OCI-LY3 (cell line): ENCODE data around the gene ZFP1.

ENCODE experiments used
- H2AFZ ChIP-seq: fragments of 200-600, 300-600 bp; shearing (Covaris generic); 2 replicates; pipeline ENCODE4 v1.6.0; 2014; ENCODE audit warnings: antibody characterized with exemption, low read depth, low read length
- H3K27ac ChIP-seq: fragments of 200-600, 300-600 bp; sonication (generic); 2 replicates; pipeline ENCODE4 v1.5.1; 2014; ENCODE audit warnings: mild to moderate bottlenecking, low read length, moderate library complexity, mixed read lengths
- H3K27me3 ChIP-seq: fragments of 200-600, 300-600 bp; sonication (generic); 2 replicates; pipeline ENCODE4 v1.6.1; 2014; ENCODE audit warnings: low read depth, low read length, mixed read lengths
- H3K36me3 ChIP-seq: fragments of 200-600, 300-600 bp; sonication (generic); replicated peaks from 2 replicates; pipeline ENCODE3; 2014; ENCODE audit warnings: low read depth, low read length, mixed read lengths
- H3K4me1 ChIP-seq: fragments of 300-600, 200-600 bp; sonication (generic); 2 replicates; pipeline ENCODE4 v1.6.1; 2014; ENCODE audit warnings: low read length, mixed read lengths
- H3K4me2 ChIP-seq: fragments of 200-600, 300-600 bp; sonication (generic); 2 replicates; pipeline ENCODE4 v1.6.1; 2014; ENCODE audit warnings: low read length, mixed read lengths
- H3K4me3 ChIP-seq: fragments of 300-600, 200-600 bp; sonication (generic); 2 replicates; pipeline ENCODE4 v1.5.1; 2014; ENCODE audit warnings: antibody characterized with exemption, mild to moderate bottlenecking, low read length, moderate library complexity
- H3K79me2 ChIP-seq: fragments of 300-600, 200-600 bp; shearing (Covaris generic); 2 replicates; pipeline ENCODE4 v1.6.1; 2014; ENCODE audit warnings: mild to moderate bottlenecking, low read length, mixed read lengths
- H3K9ac ChIP-seq: fragments of 300-600, 200-600 bp; shearing (Covaris generic); 2 replicates; pipeline ENCODE4 v1.6.0; 2014; ENCODE audit warnings: mild to moderate bottlenecking, low read length, moderate library complexity
- H3K9me3 ChIP-seq: fragments of 200-600, 300-600 bp; shearing (Covaris generic); 2 replicates; pipeline ENCODE4 v1.6.1; 2014; ENCODE audit warnings: low read length, mixed read lengths; ENCODE audit not compliant: insufficient read depth
- H4K20me1 ChIP-seq: fragments of 200-600, 300-600 bp; sonication (generic); 2 replicates; pipeline ENCODE4 v1.6.1; 2016; ENCODE audit warnings: low read length, mixed read lengths; ENCODE audit not compliant: insufficient read depth
- EZH2phosphoT487 ChIP-seq: fragments of 200-600 bp; shearing (Covaris generic); IDR thresholded peaks from 2 replicates; pipeline ENCODE4 v1.6.1; 2018; ENCODE audit warnings: antibody characterized with exemption, mixed run types, low read depth
- TF ChIP-seq, protein P1 (sequence below): fragments of 200-600, 300-600 bp; sonication (generic); IDR thresholded peaks from 2 replicates; pipeline ENCODE4 v1.5.1; 2014; ENCODE audit warnings: antibody characterized with exemption, low read length, low read depth

Gene ZFP1

DNA sequence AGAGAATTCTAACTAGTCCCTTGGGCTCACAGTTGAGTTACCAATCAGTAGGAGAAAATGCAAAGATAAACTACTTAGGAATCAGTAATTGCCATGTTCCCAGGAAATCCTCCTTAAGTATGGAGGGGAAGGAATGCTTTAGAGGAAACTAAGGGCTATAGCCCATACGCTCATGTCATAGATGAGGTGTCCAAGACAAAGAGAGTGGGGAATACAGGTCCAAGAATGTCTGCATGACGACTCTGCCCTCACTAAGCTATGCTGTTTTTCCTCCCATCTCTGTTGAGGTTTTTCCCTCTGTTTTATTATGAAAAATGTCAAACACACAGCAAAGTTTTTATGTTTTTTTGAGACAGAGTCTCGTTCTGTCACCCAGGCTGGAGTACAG lies 47.7 kb upstream of the ZFP1 start:
- H3K36me3 ChIP-seq = no peaks in the 10 kb centered on the region
- H3K79me2 ChIP-seq = no peaks in the 10 kb centered on the region
- H4K20me1 ChIP-seq = no peaks in the 10 kb centered on the region; the same call in 1 of the 2 replicates
- no peak overlapping the region for H3K4me3 ChIP-seq
- H2AFZ ChIP-seq = no peak overlapping the region
- H3K9ac ChIP-seq = no peak overlapping the region
- H3K4me2 ChIP-seq = no peak overlapping the region
- no peaks in the 10 kb centered on the region for H3K27me3 ChIP-seq
- H3K4me1 ChIP-seq = peaks cover 8% of the 10 kb centered on the region; the same call in 1 of the 2 replicates
- no peak for TF ChIP-seq EZH2phosphoT487
- TF ChIP-seq, protein P1, sequence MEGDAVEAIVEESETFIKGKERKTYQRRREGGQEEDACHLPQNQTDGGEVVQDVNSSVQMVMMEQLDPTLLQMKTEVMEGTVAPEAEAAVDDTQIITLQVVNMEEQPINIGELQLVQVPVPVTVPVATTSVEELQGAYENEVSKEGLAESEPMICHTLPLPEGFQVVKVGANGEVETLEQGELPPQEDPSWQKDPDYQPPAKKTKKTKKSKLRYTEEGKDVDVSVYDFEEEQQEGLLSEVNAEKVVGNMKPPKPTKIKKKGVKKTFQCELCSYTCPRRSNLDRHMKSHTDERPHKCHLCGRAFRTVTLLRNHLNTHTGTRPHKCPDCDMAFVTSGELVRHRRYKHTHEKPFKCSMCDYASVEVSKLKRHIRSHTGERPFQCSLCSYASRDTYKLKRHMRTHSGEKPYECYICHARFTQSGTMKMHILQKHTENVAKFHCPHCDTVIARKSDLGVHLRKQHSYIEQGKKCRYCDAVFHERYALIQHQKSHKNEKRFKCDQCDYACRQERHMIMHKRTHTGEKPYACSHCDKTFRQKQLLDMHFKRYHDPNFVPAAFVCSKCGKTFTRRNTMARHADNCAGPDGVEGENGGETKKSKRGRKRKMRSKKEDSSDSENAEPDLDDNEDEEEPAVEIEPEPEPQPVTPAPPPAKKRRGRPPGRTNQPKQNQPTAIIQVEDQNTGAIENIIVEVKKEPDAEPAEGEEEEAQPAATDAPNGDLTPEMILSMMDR = no peak
- no peaks in the 10 kb centered on the region for H3K9me3 ChIP-seq
- no peak overlapping the region for H3K27ac ChIP-seq

DNA sequence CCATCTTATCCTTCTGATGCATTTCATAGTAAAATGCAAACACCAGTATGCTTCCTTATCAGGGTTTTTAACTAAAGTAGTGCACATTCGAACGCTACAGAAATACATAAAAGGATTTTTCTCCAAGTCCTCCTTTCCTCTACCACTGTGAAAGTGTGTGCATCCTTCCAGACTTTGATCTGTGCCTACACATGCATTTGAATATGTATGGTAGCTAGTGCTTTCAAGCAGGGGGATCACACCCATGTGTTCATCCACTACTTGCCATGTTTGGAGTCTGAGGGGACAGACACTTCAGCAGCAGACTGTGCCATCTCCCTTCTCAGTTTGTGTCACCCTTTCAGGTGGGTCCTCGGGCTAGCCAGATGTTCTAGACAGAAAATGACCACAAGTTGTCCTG lies 46.7 kb upstream of the ZFP1 start:
- Histone ChIP-seq H3K4me1 (peaks cover 9% of the 10 kb centered on the region; the same call in 1 of the 2 replicates), H3K4me2 (no peak overlapping the region), H3K9ac (no peak overlapping the region), H3K9me3 (no peaks in the 10 kb centered on the region), H3K27me3 (no peaks in the 10 kb centered on the region), H3K36me3 (no peaks in the 10 kb centered on the region), H3K27ac (no peak overlapping the region), H2AFZ (no peak overlapping the region), H4K20me1 (no peaks in the 10 kb centered on the region; the same call in 1 of the 2 replicates), H3K4me3 (no peak overlapping the region), H3K79me2 (no peaks in the 10 kb centered on the region)
- TF ChIP-seq EZH2phosphoT487 = no peak
- TF ChIP-seq, protein P1 = no peak

DNA sequence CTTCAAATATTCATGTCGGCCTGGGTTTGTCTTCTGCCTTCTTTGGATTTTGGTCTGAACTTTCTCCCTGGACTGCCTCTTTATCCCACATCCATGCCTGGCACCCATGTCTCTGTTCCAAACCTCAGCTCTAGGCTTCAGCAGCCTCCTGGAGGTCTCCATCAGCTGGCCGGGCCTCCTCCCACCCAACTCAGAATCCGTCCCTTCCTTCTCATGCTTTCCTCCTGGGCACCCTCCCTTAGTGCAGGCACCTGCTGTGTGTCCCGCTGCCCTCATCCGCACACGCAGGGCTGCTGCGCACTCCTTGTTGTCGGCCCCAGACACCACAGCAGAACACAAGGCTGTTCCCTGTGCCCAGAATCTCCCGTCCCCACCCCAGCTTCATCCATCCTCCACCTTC lies 45.7 kb upstream of the ZFP1 start:
- Histone ChIP-seq H3K36me3 (no peaks in the 10 kb centered on the region), H3K27me3 (no peaks in the 10 kb centered on the region), H3K79me2 (no peaks in the 10 kb centered on the region), H3K9ac (no peak overlapping the region), H3K4me2 (no peak overlapping the region), H3K9me3 (no peaks in the 10 kb centered on the region), H3K4me1 (peaks cover 9% of the 10 kb centered on the region; the same call in 1 of the 2 replicates), H2AFZ (no peak overlapping the region), H3K4me3 (no peak overlapping the region), H4K20me1 (no peaks in the 10 kb centered on the region), H3K27ac (no peak overlapping the region)
- TF ChIP-seq, protein P1 = no peak
- TF ChIP-seq EZH2phosphoT487 = no peak

DNA sequence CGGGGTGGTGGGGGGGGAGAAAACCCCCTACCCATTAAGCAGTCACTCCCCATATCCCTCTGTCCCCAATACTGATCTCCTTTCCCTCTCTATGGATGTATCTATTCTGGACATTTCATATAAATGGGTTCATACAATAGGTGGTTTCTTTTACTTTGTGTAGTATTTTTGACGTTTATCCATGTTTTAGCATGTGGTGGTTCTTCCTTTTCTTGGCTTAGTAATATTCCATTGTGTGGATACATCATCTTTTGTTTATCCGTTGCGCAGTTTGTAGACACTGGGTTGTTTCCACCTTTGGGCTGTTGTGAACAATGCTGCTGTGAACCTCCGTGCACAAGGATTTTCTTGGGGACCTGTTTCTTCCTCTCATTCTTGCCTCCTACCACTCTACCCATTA lies 44.3 kb upstream of the ZFP1 start:
- Histone ChIP-seq H3K27me3 (no peaks in the 10 kb centered on the region), H2AFZ (no peak overlapping the region), H3K36me3 (no peaks in the 10 kb centered on the region), H3K27ac (no peak overlapping the region), H4K20me1 (no peaks in the 10 kb centered on the region), H3K4me2 (no peak overlapping the region), H3K79me2 (no peaks in the 10 kb centered on the region), H3K9ac (no peak overlapping the region), H3K4me3 (no peak overlapping the region), H3K9me3 (no peaks in the 10 kb centered on the region), H3K4me1 (peaks cover 8% of the 10 kb centered on the region; the same call in 1 of the 2 replicates)
- no peak for TF ChIP-seq EZH2phosphoT487
- TF ChIP-seq, protein P1 = no peak
